Kidney glomerular epithelial cell (primary cell): ENCODE results near the gene ANKH.

Experiments
- DNase-seq: peaks from one replicate; lab custom pipeline; 2025; lab: John Stamatoyannopoulos, UW

ANKH gene

GRCh38 chr5:14664270-14665100, 207.1 kb downstream of the ANKH start, which contains the start of gene OTULIN:
TSS of gene OTULIN (plus strand) at chr5:14664718. CDS start at chr5:14664826, 108 bp downstream.
- DNase-seq: peak; percentile 75

- DNase-seq: no peak
Measured at GRCh38 chr5:14663734-14664269, 207.8 kb downstream of the ANKH start.

- no peak for DNase-seq
Measured at GRCh38 chr5:14662721-14663260, 208.8 kb downstream of the ANKH start.

- DNase-seq: no peak
Measured at GRCh38 chr5:14660833-14661232, 210.7 kb downstream of the ANKH start.

GRCh38 chr5:14659821-14660607, 211.6 kb downstream of the ANKH start:
- DNase-seq: peak; percentile 20

GRCh38 chr5:14656898-14657297, 214.7 kb downstream of the ANKH start:
- no peak for DNase-seq

- no peak for DNase-seq
Measured at GRCh38 chr5:14655146-14655741, 216.3 kb downstream of the ANKH start.
